GM18519 (cell line): ENCODE measurements around the gene LGALS9.
"Not testable (repeated sequence)": the region's sequence is repeated elsewhere in the genome, so short reads cannot be mapped to it uniquely, and the experiment has no call there.

ENCODE experiments used
- ATAC-seq: cut with Tn5 transposase; IDR thresholded peaks from one replicate; pipeline ENCODE4 v1.9.1; 2021; ENCODE audit warnings: mild to moderate bottlenecking, moderate library complexity; ENCODE audit not compliant: unreplicated experiment, low FRiP score

The LGALS9 gene

DNA sequence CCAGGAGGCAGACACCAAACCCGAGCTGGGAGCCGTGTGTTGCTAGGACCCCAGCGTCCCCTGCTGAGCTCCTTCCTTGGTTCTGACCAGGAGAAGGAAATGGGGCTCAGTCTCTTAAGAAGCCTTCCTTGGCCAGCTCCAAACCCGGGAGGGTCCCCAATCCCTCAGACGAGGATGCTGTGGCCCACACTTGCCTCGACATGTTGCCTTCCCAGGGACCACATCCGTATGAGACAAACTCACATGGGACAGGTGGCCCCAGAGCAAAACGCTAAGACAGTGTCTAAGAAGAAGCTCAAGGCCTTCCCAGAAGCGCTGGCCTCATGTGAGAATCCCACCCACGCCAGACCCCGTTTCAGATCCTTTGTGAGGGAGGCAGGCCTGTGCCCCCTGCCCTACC lies 19.8 kb downstream of the LGALS9 start:
- no peak for ATAC-seq

DNA sequence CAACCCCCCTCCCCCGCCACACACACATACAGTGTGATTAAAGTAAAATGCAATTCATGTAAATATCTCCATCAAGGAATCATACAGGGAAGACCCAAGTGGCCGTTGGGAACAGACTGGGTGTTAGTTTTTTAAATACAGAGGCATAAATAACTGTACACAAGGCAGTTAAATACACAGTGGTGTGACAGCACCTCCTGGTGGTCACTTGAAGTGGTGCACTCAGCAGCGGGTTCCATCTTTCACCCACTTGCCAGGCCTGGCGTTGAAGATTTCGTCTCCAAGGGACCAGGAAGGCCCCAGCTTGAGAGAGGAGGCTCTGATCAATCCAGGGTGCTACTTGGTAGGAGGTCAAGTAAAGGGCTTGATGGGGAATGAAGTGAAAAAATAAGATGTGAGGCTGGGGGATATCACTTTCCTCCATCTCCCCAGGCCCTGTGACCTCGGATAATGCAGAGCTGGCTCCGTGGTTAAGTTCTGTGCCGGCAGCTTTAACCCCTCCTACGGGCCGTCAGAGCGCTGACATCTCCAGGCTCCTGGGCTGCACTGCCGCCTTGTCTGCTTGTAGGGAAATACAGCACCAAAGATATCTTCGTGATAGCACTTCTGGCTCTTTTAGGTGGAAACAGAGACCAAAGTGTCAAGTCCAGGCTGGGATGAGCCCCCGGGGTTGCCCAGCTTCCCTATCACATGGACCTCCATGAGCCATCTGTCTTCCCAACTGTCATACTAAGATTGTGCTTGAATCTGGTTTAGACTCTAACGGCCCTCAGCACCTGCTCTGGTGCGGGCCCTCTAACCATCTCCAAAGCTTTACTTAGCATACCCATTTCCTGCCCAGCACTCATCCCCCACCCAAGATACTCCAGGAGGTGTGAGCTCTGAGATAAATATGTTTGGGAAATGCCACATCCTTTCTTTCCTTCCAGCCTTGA lies 20.7 kb downstream of the LGALS9 start:
- no peak for ATAC-seq

DNA sequence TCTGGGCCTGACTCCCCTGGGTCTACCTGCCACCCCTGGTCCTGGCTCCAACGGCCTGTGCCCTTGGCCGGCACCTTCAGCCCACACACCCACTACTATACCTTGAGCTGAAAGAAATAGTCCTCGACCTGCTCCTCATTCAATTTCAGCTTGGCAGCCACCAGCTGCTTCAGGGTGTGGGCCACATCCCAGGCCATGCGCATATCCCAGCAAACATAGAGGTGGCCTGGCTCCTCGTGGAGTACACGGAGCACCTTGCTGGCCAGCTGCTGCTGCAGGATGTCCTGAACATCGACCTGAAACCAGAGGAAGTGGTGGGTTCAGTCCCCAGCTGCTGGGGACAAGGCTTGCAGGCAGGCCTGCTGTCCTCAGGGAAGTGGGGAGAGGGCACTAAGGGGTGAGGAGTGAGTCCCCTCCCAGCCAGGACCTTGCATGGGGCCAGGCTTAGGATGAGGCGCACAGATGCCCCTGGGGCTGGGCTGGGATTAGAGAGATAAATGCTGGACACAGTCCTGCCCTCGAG lies 22.5 kb downstream of the LGALS9 start:
- not testable (repeated sequence) for ATAC-seq

DNA sequence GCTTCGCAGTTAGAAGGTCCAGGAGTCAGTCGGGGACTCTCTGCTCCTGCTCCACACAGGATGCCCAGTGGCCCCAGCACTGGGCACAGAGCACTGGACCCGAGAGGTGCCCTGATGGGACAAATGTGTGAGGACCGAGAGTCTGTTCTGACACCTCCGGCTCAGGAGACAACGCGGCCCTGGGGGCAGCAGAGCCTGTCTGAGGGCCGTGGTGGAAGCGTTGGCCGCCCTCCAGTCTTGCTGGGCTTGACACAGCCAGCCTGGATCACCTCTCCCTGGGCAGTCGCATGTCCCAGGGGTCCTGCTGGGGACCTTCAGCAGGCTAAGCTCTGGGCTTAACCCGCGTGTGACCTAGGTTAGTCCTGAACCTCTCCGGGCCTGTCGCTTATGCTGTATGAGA lies 23.1 kb downstream of the LGALS9 start:
- no peak for ATAC-seq

DNA sequence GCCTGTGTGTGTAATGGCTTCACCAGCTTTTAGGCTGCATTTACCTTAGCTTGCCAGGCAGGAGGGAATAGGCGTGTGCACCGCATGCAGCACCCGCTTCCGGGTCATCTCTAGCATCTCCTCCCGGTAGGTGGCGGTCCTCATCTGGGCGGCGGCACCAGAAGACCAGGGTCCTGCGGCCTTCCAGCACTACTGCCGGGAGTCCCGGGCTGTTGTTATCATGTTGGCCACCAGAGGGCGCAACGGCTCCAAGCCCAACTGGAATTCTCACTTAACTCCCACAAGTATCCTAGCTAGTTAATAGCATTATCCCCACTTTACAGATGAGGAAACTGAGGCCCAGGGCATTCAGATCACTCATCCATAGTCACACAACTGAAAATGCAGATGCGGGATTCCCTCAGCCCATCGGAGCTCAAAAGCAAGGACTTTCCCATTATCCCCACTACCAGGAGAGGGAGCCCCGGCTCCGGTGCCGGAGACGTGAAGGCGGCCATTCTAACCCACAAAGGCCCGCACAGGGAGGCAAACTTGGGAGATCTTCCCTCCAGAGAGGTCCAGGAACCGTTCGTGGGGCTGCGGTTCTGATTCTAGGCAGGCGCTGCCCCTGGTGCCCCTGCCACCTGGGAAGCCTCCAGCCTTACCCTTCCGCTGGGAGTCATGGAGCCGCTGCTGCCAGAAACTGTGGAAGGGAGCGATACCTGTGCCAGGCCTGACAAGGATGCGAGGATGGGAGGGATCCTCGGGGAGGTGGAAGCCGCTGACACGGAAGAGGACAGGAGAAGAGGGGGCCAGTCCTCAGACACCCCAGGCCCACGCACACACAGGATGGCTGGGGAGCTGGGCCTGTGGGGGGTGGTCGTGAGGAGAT lies 23.9 kb downstream of the LGALS9 start:
- peak; percentile 48 for ATAC-seq

DNA sequence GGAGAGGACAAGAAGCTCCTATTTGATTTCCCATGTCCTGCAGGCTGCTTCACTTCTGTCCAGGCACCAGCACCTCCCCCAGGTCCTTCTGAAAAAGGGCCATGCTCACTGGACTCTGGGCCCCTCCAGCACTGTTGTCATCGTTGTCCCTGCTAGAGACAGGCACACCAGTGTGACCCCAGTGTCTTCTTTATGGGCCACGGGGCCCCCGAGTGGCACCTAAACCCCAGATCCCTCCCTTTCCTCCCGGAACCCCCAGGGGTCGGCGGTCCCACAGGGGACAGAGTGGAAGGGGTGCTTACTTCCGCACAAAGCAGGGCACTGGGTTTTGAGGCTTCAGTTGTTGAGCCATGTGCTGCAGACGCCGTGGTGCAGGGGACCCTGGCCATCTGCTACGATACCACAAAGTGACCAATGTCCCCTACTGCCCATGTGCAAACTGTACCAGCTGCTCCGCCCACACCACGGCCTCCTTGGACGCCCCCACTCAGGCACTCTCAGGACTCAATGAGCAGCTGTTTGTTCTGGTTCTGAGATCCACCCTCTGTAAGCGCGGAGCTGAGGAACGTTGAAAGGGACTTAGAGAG lies 24.6 kb downstream of the LGALS9 start:
- ATAC-seq, result not testable (repeated sequence)

DNA sequence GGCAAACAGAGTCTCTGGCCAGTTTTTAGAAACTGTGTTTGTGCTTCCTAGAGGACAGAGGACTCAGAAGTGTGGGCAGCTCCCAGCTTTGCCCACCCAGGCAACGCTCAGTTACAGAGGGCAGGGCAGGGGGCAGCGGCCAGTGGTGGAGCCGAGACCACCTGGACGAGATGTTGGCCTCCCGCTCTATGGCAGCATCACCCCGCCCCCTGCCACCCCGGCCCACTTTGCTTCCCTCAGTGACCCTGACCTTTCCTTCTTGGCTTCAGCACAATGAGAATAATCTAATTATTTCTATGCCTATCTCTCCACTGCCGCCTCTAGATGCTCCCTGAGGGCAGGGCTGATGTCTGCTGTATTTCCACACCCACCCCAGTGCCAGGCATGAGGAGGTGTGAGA lies 25.6 kb downstream of the LGALS9 start:
- ATAC-seq, result not testable (repeated sequence)

DNA sequence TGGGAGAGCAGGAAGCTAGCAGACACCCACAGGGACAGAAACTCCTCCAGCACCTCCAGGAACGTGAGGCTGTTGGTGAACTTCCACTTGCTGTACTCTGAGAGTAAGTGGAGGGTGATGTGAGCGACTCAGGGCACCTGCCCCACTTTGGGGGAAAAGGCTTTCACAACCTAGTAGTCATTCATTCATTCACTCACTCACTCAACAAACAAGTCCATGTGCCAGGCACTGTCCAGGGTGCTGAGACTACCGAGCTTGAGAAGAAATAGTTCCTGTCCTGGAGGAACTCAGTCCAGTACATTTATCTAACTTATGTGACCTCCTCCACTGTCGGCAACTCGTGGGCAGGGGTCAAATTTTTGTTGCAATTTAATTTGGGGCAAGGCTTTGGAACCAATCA lies 26.6 kb downstream of the LGALS9 start:
- ATAC-seq, result no peak

DNA sequence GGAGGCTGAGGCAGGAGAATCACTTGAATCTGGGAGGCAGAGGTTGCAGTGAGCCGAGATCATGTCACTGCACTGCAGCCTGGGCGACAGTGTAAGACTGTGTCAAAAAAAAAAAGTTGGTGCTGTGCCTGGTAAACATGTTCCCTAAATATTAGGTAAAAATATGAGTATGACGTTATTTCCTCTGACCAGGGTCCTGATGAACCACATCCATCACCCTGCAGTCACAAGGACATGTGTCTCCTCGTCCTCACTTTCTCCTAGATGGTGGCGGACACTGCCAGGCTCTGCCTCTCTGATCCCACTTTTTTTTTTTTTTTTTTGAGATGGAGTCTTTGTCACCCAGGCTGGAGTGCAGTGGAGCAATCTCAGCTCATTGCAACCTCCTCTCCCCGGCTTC lies 28.7 kb downstream of the LGALS9 start:
- ATAC-seq, result no peak

DNA sequence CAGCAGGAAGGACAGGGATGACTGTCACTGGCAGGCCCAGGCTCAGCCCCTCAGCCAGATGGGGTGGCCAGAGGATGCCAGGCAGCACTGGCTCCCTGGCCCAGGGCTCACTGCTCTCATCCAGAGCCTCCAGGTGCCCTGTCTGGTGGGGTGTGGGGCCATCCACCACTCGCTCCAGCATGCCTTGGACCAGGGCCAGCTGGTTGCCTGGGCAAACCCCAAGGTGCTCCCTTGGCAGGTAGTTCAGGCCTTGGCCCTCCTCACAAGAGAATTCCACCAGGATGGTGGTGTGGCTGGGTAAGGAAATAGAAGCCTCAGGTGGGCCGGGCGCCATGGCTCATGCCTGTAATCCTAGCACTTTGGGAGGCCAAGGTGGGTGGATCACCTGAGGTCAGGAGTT lies 29.4 kb downstream of the LGALS9 start:
- no peak for ATAC-seq

DNA sequence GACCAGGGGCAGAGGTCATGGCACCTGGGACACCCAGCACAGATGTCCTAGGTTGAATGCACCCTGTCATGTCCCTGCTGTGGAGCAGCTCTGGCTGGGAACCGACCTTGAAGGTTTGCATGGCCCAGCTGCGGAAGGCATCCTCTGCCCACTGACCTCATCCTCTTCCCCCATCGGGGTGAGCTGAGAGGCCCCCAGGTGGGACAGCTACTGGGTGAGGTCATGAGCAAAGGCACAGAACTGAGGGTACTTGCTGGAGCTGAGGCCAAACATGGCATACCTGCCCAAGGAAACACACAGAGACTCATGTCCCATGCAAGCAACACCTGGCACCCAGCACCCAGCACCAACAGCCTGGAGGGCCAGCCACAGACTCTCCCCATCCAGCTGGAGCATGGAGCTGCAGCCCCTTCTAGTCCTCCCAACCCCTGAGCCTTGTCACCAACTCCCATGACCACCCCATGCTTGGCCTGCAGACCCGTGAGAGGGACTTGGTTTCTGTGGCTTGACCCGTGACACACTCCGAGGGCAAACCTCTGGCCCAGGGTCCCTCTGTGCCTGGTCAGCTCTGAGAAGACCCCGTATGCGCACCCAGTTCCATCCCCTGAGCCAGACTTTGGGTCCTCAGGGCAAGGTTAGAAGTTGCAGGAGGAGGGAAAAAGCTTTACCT lies 33.1 kb downstream of the LGALS9 start:
- no peak for ATAC-seq

DNA sequence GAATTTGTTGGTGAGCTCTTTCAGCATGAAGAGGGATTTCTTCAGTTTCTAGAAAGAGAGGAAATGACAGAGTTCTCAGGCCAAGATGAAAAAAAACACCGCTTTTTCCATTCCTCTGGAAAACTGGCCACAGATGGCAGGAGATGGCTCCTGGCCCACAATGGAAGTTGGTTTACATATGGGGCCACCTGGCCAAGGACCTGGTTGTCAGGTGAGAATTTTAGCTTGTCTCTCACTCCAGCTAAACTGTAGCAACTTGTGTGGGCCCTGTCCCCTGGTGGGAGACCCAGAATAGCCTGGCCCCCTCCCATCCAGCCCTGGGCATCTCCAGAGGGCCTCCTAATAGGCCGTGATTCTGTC lies 33.6 kb downstream of the LGALS9 start:
- ATAC-seq, result no peak

DNA sequence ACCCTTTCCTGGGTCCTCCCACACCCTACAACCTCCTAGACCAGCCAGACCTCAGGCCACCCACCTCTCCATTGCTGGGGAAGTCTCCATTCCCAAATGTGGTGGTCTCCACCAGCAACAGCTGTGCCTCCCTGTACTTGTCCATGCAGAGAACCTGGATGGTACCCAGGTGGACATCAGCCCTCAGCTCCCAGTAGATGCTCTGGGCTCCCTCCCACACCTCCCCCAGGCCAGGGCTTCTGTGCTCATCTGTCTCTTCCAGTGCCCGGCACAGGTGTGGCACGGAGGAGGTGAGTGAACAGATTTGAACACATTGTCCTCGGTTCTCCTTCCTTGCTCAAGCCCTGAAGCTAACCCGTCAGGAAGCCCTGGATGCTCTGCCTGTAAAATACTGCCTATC lies 34.6 kb downstream of the LGALS9 start:
- ATAC-seq, result no peak

DNA sequence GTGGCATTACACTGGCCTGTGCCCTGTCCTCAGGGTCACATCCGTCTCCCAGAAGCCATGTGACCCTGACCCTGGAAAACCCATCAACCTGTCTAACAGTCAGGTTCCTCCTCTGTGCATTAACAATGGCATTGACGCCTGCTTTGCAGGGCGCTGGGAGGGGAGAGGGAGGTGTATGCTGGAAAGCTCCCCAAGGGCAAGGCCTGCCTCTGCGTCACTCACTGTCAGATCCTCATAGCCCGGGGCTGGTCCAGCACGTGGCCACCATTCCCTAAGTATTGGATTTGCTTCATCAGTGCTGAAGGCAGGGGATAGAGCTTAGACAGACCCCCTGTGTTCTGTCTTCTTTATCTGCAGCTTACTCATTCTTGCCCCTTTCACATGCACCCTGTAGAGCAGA lies 35.3 kb downstream of the LGALS9 start:
- ATAC-seq, result not testable (repeated sequence)

DNA sequence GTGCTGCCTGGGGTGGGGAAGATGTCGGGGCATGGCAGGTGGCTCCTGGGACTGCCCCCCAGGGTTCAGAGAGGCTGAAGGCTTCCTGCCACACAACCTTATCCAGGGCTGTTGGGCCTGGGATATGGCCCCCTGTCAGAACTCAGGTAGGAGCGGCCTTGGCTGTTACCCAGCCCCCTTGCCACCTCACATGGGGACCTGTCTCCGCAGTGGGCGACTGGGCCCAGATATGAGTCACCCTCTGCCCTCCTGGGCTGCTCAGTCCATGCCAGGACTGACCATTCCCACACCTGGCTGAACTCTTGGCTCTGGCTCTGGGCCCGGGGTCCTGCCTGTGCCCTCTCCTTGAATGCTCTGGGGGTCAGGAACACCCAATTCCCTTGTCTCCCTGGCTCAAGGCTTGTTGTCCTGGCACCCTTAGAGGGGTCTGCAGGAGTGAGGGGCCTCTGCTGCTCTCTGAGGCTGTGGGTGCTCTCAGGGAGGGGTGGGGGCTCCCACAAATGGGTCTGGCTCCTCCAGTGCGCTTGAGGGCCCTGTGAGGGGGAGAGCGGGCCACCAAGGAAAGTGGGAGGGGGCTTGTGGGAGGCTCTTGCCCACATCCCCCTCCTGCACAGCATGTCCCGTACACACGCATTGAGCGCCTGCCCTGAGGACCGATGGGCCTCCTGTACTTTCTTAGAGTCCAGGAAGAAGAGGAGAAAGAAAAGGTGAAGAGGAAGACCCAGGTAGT lies 36.0 kb downstream of the LGALS9 start:
- no peak for ATAC-seq

DNA sequence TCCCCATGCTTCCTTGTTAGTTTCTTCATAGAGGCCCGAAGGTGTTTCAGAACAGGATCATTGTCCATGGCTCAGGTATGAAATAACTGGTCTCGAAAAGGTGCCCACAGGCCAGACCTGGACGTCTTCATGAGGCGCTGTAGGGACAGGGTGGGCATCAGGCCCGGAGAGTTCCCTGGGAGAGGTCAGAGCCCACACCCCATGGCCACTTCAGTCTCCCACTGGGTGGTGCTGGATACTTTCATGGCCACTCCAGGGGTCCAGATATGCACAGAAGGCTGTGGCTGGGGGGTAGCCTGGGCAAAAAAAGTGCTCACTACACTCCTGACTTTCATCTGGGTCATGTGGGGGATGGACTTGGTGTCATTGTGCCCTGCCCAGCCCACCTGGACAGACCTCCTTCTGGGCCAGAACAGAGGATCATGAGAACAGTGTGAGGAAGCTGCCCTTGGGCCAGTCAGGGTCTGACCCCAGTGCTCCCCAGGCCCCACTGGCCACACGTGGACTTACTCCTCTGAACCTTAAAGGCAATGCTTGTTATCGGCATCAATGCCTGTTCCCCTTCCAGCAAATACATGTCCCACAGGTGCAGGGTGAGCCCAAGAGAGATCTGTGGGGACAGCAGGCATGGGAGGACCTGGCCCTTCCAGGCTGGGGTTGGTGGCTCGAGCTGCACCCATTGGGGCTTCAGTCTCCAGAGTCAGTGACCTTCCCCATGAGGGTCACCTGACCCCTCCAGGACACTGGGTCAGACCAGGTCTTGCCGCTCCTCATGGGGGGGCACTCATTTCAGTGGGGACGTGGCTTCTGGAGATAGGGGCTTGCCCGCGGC lies 36.9 kb downstream of the LGALS9 start:
- ATAC-seq, result no peak

DNA sequence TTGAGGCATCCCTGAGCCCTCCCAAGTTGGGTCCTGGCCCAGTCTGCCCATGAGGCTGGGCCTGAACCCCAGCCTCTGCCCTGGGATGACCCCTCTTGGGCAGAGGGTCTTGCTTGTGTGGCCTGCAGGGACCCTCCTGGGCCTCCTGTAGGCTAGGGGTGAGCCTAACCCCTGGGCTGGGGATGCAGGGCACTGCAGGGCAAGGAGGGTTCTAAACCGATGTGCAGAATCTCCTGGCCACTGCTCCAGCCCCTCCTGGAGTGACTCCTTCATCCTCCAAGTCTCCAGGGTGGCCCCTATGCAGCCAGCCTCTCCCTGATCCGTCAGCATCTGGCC lies 37.5 kb downstream of the LGALS9 start:
- no peak for ATAC-seq

DNA sequence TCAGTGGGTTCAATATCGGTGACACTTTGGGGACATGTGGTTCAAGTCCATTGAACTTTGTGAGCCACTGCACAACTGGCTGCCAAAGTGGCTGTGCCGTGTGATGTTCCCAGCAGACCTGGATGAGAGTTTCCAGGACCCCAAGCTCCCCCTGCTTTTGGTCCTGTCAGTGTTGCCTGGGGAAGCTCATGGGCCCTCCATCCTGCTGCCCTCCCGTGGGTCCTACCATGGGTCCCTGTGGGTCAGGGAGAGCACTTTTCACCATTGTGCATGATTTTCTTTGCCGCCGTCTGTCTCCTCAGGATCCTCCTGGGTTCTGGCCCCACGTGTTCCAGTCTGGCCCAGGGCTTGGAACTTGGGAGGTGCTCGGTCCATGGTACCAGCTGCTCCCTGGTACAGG lies 38.1 kb downstream of the LGALS9 start:
- no peak for ATAC-seq

DNA sequence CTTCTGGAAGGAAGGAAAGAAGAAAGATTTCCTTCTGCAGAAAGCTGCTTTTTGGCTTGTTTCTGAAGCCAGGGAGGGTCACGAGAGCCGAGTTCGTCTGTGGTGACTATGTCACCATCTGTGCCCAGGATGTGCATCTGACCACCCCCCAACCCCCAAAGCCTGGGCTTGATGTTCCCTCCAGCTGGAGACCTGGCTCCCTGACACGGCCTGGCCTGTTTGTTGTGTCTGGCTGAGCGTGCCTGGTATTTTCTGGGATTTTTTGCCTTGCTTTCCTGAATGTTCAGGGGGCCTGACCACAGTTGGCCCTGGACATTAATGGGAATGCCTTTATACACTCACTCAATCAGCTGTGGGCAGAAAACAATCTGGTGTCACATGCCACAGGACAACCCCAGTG lies 38.9 kb downstream of the LGALS9 start:
- ATAC-seq, result no peak
